IgD-negative memory B cell (primary cell): Measurements from ENCODE around the gene GALM. TPM values are rescaled to one million over a fixed set of nuclear protein-coding genes. Genes with fewer than 3 reads are reported as not detected.
"Not testable (repeated sequence)": the region's sequence is repeated elsewhere in the genome, so short reads cannot be mapped to it uniquely, and the experiment has no call there.

Source experiments
- H3K27ac Mint-ChIP-seq, 3 donors: one replicate each; pipeline ENCODE4 v1.8.0; 2020 to 2022; ENCODE audit warnings: mild to moderate bottlenecking in 3 of 3, mixed read lengths in 3 of 3, moderate library complexity in 1 of 3
- H3K27me3 Mint-ChIP-seq: one replicate; pipeline ENCODE4 v1.8.0; 2021; ENCODE audit warnings: mixed read lengths
- H3K36me3 Mint-ChIP-seq: one replicate; pipeline ENCODE4 v1.8.0; 2020; ENCODE audit warnings: mild to moderate bottlenecking, mixed read lengths
- H3K4me1 Mint-ChIP-seq, 3 donors: one replicate each; pipeline ENCODE4 v1.8.0; 2020 to 2022; ENCODE audit warnings: mixed read lengths in 3 of 3, mild to moderate bottlenecking in 1 of 3
- H3K4me3 Mint-ChIP-seq, 4 donors: one replicate each; pipeline ENCODE4 v1.8.0; 2020 to 2022; ENCODE audit warnings: mild to moderate bottlenecking in 4 of 4, mixed read lengths in 4 of 4, moderate library complexity in 3 of 4
- H3K9me3 Mint-ChIP-seq, 3 donors: one replicate each; pipeline ENCODE4 v1.8.0; 2020 to 2021; ENCODE audit warnings: mixed read lengths in 3 of 3, mild to moderate bottlenecking in 1 of 3
- polyA plus RNA-seq: library from polyadenylated mRNA; unstranded; fragments of 300-500 nt; fragmentation: Illumina TruSeq; gene quantifications from one replicate; pipeline ENCODE4 v1.2.3, GENCODE V29; 2021

Gene GALM
- polyA plus RNA-seq, 1 donor from 2014 or later: 11.0 TPM

- not testable (repeated sequence) for H3K4me3 Mint-ChIP-seq, H3K9me3 Mint-ChIP-seq, H3K27me3 Mint-ChIP-seq, H3K4me1 Mint-ChIP-seq
- peaks cover 18% of the 10 kb centered on the region for H3K36me3 Mint-ChIP-seq
- peak overlapping the region in 1 of 3 donors; percentile 71 for H3K27ac Mint-ChIP-seq
These were observed 16.7 kb downstream of the GALM start for GRCh38 chr2:38682620-38683019.

DNA sequence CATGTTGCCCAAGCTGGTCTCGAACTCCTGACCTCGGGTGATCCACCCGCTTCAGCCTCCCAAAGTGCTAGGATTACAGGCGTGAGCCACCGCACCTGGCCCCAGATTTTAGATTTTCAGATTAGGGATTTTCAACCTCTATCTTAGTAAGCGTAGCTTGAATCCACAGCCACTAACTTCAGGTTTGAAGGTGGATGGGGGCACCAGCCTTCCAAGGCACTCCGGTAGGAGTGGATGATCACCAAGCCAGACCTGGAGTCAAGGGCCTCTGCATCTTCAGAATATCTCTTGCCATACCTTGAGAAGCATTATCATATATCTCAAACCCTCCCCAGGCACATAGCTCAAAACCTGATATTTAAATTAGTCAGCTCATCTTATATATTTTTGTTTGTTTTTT is 17.9 kb downstream of the GALM start:
- Mint-ChIP-seq H3K27me3 (no peaks in the 10 kb centered on the region), H3K36me3 (peaks cover 17% of the 10 kb centered on the region), H3K9me3 (no peaks in the 10 kb centered on the region), H3K4me3 (no peak overlapping the region), H3K27ac (no peak overlapping the region), H3K4me1 (no peaks in the 10 kb centered on the region)

DNA sequence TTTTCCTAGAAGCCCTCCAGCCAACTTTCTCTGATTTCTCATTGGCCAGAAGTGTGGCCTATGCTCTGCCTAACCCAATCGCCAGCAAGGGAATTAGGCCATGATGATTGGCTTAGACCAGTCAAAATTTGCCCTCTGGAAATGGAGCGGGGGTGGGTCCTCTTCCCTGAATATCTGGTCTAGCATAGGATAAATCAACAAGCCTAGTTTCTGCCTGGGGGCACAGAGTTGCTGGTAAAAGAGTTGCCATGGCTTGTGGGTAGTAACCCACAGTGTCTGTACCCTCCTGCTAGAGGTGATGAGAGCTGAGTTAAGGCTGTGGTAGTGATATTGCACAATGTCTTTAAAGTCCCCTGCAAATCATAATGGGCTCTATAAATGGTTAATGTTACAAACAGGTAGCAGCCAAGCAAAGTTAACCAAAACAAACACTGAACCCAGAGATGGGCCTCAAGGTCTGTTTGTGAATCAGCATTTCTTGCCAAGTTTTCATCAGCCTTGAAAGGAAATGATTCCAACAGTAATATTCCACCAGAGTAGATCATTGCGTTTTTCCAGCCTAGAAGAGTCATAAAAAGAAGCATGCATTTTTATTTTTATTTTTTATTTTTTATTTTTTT is 19.3 kb downstream of the GALM start:
- peak overlapping the region in 1 of 4 donors; percentile 5 for H3K4me3 Mint-ChIP-seq
- H3K9me3 Mint-ChIP-seq: no peaks in the 10 kb centered on the region
- peaks cover 22% of the 10 kb centered on the region for H3K36me3 Mint-ChIP-seq
- H3K4me1 Mint-ChIP-seq: no peaks in the 10 kb centered on the region
- H3K27ac Mint-ChIP-seq: no peak overlapping the region
- no peaks in the 10 kb centered on the region for H3K27me3 Mint-ChIP-seq

DNA sequence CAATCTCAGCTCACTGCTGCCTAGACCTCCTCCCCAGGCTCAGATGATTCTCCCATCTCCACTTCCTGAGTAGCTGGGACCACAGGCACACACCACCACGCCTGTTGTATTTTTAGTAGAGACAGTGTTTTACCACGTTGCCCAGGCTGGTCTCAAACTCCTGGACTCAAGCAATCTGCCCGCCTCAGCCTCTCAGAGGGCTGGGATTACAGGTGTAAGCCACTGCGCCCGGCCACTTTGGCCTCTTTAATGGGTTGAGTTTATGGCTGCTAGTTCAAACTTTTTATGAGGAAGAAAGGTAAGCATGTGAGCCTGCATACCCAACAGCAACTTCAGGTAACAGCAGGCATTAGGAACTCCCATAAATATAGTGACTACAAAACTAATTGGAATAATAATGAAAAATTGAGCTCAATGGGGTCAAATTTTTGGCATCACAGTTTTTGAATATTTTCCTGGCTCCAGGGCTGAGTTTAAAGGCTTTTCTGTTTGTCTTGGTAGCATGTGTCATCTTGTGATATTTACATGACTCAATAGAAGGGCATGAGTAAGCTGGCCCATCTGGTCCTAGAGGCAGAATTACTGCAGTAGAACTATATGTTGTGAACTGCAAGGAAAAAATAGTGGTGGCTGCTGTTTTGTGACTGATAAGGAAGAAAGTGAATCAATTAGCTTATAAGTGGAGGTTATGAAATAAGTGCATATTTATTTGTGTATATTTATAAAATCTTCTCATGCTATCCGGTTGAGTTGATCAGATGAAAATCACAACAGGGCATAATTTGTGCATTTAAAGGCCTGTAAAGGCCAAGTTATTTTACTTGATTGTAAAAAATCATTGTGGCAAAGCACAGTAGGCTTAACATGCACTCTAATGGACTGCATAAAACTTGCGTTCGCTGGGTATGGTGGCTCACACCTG is 24.8 kb downstream of the GALM start:
- H3K9me3 Mint-ChIP-seq: no peaks in the 10 kb centered on the region
- H3K27ac Mint-ChIP-seq: no peak overlapping the region
- peaks cover 6 to 8% (median 7%) of the 10 kb centered on the region in 3 donors for H3K4me1 Mint-ChIP-seq
- H3K27me3 Mint-ChIP-seq: no peaks in the 10 kb centered on the region
- no peak overlapping the region for H3K4me3 Mint-ChIP-seq
- H3K36me3 Mint-ChIP-seq: peaks cover 11% of the 10 kb centered on the region

GRCh38 chr2:38691994-38692393 is 26.1 kb downstream of the GALM start:
- no peak overlapping the region for H3K27ac Mint-ChIP-seq
- peaks cover 13% of the 10 kb centered on the region for H3K36me3 Mint-ChIP-seq
- peaks cover 6 to 8% (median 7%) of the 10 kb centered on the region in 3 donors for H3K4me1 Mint-ChIP-seq
- no peaks in the 10 kb centered on the region for H3K9me3 Mint-ChIP-seq
- no peaks in the 10 kb centered on the region for H3K27me3 Mint-ChIP-seq
- H3K4me3 Mint-ChIP-seq: peak overlapping the region in 1 of 4 donors; percentile 41

DNA sequence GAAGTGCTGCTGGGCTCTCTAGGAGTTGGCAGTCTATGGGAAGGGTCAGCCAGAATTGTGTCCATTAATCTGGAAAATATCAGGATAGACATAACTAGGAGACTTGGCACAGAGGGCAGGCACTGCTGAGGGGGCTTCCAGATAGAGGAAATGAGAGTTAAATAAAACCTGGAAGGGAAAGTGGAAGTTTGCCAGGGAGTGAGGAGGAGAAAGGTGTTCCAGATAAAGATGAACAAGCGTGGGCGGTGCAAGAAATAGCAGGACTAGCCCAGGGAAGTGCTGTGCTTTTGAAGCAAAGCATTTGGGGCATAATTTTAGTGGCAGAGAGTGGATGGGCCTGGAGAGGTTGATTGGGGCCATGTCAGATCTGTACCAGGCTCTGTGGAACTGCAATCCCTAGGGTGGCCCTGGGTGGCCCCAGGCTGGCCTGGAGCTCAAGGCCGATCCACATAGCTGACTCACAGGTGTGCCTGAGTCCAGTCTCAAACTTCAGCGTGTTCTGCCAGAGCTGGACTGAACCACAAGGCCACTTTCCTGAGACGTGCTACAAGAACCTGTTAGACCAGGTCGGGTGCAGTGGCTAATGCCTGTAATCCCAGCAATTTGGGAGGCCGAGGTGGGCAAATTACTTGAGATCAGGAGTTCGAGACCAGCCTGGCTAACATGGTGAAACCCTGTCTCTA is 26.9 kb downstream of the GALM start:
- peaks cover 6 to 8% (median 7%) of the 10 kb centered on the region in 3 donors for H3K4me1 Mint-ChIP-seq
- no peak overlapping the region for H3K4me3 Mint-ChIP-seq
- H3K27ac Mint-ChIP-seq: no peak overlapping the region
- peaks cover 13% of the 10 kb centered on the region for H3K36me3 Mint-ChIP-seq
- no peaks in the 10 kb centered on the region for H3K27me3 Mint-ChIP-seq
- no peaks in the 10 kb centered on the region for H3K9me3 Mint-ChIP-seq

- Mint-ChIP-seq H3K27ac (peak overlapping the region in 2 of 3 donors; percentile 27 to 50), H3K4me3 (no peak overlapping the region), H3K36me3 (peaks cover 15% of the 10 kb centered on the region), H3K27me3 (no peaks in the 10 kb centered on the region), H3K4me1 (peaks cover 7 to 8% (median 8%) of the 10 kb centered on the region in 3 donors), H3K9me3 (peaks cover 0 to 6% (median 0%) of the 10 kb centered on the region in 3 donors)
These were observed 31.4 kb downstream of the GALM start for GRCh38 chr2:38697116-38697840.

GRCh38 chr2:38698467-38699003 is 32.6 kb downstream of the GALM start:
- peaks cover 0 to 6% (median 0%) of the 10 kb centered on the region in 3 donors for H3K9me3 Mint-ChIP-seq
- peaks cover 15% of the 10 kb centered on the region for H3K36me3 Mint-ChIP-seq
- no peaks in the 10 kb centered on the region for H3K27me3 Mint-ChIP-seq
- H3K4me1 Mint-ChIP-seq: peaks cover 5 to 8% (median 7%) of the 10 kb centered on the region in 3 donors
- H3K27ac Mint-ChIP-seq: no peak overlapping the region
- H3K4me3 Mint-ChIP-seq: no peak overlapping the region

DNA sequence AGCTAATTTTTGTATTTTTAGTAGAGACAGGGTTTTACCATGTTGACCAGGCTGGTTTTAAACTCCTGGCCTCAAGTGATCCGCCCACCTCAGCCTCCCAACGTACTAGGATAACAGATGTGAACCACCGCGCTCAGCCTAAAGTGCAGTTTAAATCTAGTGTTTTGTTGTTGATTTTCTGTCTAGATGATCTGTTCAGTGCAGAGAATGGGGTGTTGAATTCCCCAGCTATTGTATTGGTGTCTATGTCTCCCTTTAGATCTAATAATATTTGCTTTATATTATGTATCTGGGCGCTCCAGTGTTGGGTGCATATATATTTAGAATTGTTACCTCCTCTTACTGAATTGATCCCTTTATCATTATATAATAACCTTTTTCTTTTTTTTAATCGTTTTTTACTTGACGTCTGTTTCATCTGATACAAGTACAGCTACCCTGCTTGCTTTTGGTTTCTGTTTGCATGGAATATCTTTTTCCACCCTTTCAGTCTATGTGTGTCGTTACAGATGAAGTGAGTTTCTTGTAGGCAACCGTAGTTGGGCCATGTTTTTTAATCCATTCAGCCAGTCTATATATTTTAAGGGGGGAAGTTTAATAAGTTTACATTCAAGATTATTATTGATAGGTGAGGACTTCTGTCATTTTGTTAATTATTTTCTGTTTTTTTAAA is 34.3 kb downstream of the GALM start:
- Mint-ChIP-seq H3K27ac (peak overlapping the region in 1 of 3 donors; percentile 84), H3K27me3 (no peaks in the 10 kb centered on the region), H3K4me3 (no peak overlapping the region), H3K9me3 (peaks cover 0 to 6% (median 0%) of the 10 kb centered on the region in 3 donors), H3K36me3 (peaks cover 12% of the 10 kb centered on the region), H3K4me1 (peaks cover 0 to 2% (median 0%) of the 10 kb centered on the region in 3 donors)

- H3K36me3 Mint-ChIP-seq: peaks cover 12% of the 10 kb centered on the region
- peaks cover 0 to 6% (median 0%) of the 10 kb centered on the region in 3 donors for H3K9me3 Mint-ChIP-seq
- H3K4me1 Mint-ChIP-seq: peaks cover 0 to 2% (median 0%) of the 10 kb centered on the region in 3 donors
- H3K4me3 Mint-ChIP-seq: no peak overlapping the region
- no peaks in the 10 kb centered on the region for H3K27me3 Mint-ChIP-seq
- no peak overlapping the region for H3K27ac Mint-ChIP-seq
These were observed 35.1 kb downstream of the GALM start for GRCh38 chr2:38700881-38701458.

DNA sequence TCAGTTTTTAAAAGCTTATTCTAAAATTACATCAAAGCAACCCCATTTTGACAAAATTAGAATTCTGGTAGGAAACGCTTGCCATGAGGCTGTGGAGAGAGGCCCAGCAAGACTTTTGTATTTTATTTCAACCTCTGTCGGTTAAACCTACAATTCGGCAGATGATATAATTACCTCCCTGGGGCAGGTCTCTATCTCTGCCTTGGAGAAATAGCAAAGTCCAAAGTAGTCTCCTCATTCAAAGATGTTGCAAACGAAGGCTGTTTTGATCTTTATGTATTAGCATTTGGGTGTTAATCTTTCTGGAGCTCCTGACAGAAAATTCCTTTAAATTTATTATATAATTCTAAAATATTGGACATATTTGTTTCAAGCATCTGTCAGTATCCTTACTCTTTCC is 35.6 kb downstream of the GALM start:
- Mint-ChIP-seq H3K4me3 (no peak overlapping the region), H3K9me3 (peaks cover 0 to 6% (median 0%) of the 10 kb centered on the region in 3 donors), H3K27me3 (no peaks in the 10 kb centered on the region), H3K4me1 (peaks cover 0 to 2% (median 0%) of the 10 kb centered on the region in 3 donors), H3K36me3 (peaks cover 10% of the 10 kb centered on the region), H3K27ac (no peak overlapping the region)

DNA sequence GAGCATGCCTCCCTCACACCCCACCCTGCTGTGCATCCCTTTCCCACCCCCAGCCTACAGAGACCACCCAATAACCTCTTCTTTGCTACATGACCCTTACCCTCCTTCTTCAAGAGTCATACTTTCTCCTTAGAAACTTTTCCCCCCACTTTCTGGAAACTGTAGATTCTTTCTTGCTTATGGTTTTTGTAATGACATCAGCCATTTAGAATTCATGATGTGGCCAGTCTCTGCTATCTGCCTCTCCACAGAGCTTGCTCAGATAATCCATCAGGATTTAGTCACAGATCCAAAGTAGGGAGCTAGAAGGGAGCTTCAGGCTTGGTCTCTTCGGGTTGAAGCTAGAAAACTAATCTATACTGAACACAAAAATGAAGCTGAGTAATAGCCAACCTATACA is 36.5 kb downstream of the GALM start:
- Mint-ChIP-seq H3K4me3 (no peak overlapping the region), H3K27ac (no peak overlapping the region), H3K9me3 (peaks cover 0 to 6% (median 0%) of the 10 kb centered on the region in 3 donors), H3K4me1 (peaks cover 0 to 2% (median 0%) of the 10 kb centered on the region in 3 donors), H3K27me3 (no peaks in the 10 kb centered on the region), H3K36me3 (peaks cover 12% of the 10 kb centered on the region)

- not testable (repeated sequence) for H3K27ac Mint-ChIP-seq, H3K27me3 Mint-ChIP-seq, H3K9me3 Mint-ChIP-seq, H3K36me3 Mint-ChIP-seq, H3K4me3 Mint-ChIP-seq, H3K4me1 Mint-ChIP-seq
These were observed 37.4 kb downstream of the GALM start for GRCh38 chr2:38703336-38703735.
